ENCODE results near the gene NEUROD6. TPM values are rescaled to one million over a fixed set of nuclear protein-coding genes. Genes with fewer than 3 reads are reported as not detected.

NEUROD6 gene
- polyA plus RNA-seq, 4 donors = not detected

Other genes with a start within 250 kb of the NEUROD6 start
- gene ITPRID1, start 173.4 kb upstream of the NEUROD6 start, polyA plus RNA-seq (ENCODE audit: insufficient read length in 4 of 4) = under 1 TPM in 1 of 4 donors, not detected in 3; 0.01 TPM

Measured in right renal pelvis (tissue), 4 donors.